Ovary (tissue), 9 donors: ENCODE measurements around the gene GZMB. TPM values are rescaled to one million over a fixed set of nuclear protein-coding genes. Genes with fewer than 3 reads are reported as not detected.

Experiments
- DNase-seq, 5 donors: peaks; one replicate each; pipeline ENCODE4 v3.0.0-alpha.2; 2019 to 2020
- H3K27ac ChIP-seq, 2 donors: fragments of 200-600 bp; one replicate each; pipeline versions ENCODE4 v1.5.1 to v1.8.0; 2019 to 2022
- H3K27me3 ChIP-seq: fragments of 200-600 bp; one replicate; pipeline ENCODE4 v1.8.0; 2022
- H3K36me3 ChIP-seq: fragments of 200-600 bp; sonication (generic); one replicate; pipeline ENCODE4 v1.5.1; 2019
- H3K4me1 ChIP-seq: one replicate; pipeline ENCODE4 v1.8.1; 2013; ENCODE audit warnings: mild to moderate bottlenecking, moderate library complexity; ENCODE audit not compliant: insufficient read depth
- H3K4me3 ChIP-seq: fragments of 200-600 bp; sonication (generic); one replicate; pipeline ENCODE4 v1.5.1; 2017
- H3K9me3 ChIP-seq, 2 donors: fragments of 200-600 bp in 1 of 2; sonication (generic) in 1 of 2; one replicate each; pipeline versions ENCODE4 v1.5.1 to v1.8.1; 2013 to 2019; ENCODE audit warnings: mild to moderate bottlenecking in 1 of 2, moderate library complexity in 1 of 2
- CTCF ChIP-seq, 3 donors: fragments of 450-650 bp in 2 of 3; fragments of 200-600 bp in 1 of 3; IDR thresholded peaks; one replicate each; pipeline versions ENCODE4 v1.5.1 to v1.8.0; 2016 to 2022; ENCODE audit warnings: antibody characterized with exemption in 3 of 3, mild to moderate bottlenecking in 1 of 3
- EP300 ChIP-seq: sonication (generic); formaldehyde crosslinking; IDR thresholded peaks from one replicate; pipeline ENCODE4 v1.6.1; 2017; ENCODE audit warnings: antibody characterized with exemption
- POLR2A ChIP-seq: fragments of 450-650 bp; IDR thresholded peaks from one replicate; pipeline ENCODE4 v1.6.1; 2017; ENCODE audit warnings: antibody characterized with exemption, mild to moderate bottlenecking, moderate library complexity
- WGBS, 3 donors: extraction: QIAGEN DNeasy Blood & Tissue Kit in 1 of 3; methylation state at CpG; one replicate each; pipeline versions ENCODE4 v1.1.5 to v1.1.7; 2013 to 2017; 5-methylcytosine and 5-hydroxymethylcytosine counted together
- intact Hi-C, 4 donors: fragments of 100-400 bp; cut with DNase I; formaldehyde crosslinking; loops; one replicate each; pipeline versions ENCODE4 v1.11.0 to v1.15.1; 2022 to 2023
- polyA plus RNA-seq, 2 donors: library from polyadenylated mRNA; stranded (reverse); fragments of 200-250 nt in 1 of 2; fragments of 350-450 nt in 1 of 2; fragmentation: Illumina TruSeq in 1 of 2; extraction: RNeasy Lipid Tissue Mini Kit (QIAGEN cat#74804) in 1 of 2; gene quantifications; one replicate each; pipeline ENCODE4 v1.2.3, GENCODE V29; 2013 to 2014
- total RNA-seq, 7 donors: library from RNA; depleted of rRNA in 2 of 7; stranded (reverse); fragments of >200 nt in 2 of 7; fragmentation: NEBNext Ultra II Directional in 3 of 7; extraction: Animal tissue kit (Norgen Biotek cat#: 25700) in 3 of 7; gene quantifications; one replicate each; pipeline versions ENCODE4 v1.1.0 to v1.2.4, GENCODE V29; 2016 to 2023
- donor health status: DM: no; HTN: no; CAD: no; lungs with moderate emphysema.
- donor health status: DM: no; HTN: no; CAD: no.
- donor health status: Bipolar disorder and iron deficiency.
- donor health status: DM: yes; HTN: yes; CAD: no.
- donor health status: DM: no; HTN: no; CAD: no.
- donor health status: DM: yes; HTN: yes; CAD: no.

GZMB gene
- total and polyA plus RNA-seq, 9 donors: 0.25 to 4.0 (median 1.7) TPM; not detected in 3

- Histone ChIP-seq H3K27me3 (no peaks in the 10 kb centered on the region), H3K4me3 (no peak overlapping the region), H3K9me3 (no peaks in the 10 kb centered on the region), H3K36me3 (no peaks in the 10 kb centered on the region), H3K27ac (no peak overlapping the region), H3K4me1 (no peaks in the 10 kb centered on the region)
- 56 to 65% (median 61%) methylated on average over 2 of the region's 2 CpGs for WGBS, 3 donors
- no peak for TF ChIP-seq CTCF (IDR thresholded peaks at IDR 0.05)
- no peak for TF ChIP-seq EP300
- no peak for TF ChIP-seq POLR2A
- intact Hi-C loops: no loop called here
- DNase-seq: no peak
These were observed 39.1 kb upstream of the GZMB start for GRCh38 chr14:24673059-24673458.

DNA sequence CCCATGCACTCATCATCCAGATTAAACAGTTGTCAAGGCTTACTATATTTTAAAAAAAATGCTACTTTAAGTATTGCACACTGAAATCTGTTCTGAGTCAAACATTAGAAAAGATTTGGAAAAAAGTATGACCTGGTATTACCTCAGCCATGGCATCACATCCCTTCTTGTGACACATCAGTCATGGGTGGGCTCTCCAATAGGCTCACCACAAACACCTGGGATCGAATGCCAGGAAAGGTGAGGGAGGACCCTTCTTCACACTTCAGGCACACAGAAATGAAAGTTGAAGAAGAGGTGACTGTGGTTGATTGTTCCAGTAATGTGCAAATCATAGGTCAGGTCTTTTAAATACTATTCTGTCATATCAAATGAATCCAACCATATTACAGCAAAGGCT lies 36.6 kb upstream of the GZMB start:
- H3K27ac ChIP-seq: no peak overlapping the region
- H3K4me3 ChIP-seq: no peak overlapping the region
- H3K27me3 ChIP-seq: no peaks in the 10 kb centered on the region
- WGBS, 3 donors: 68 to 77% (median 74%) methylated on average over 1 of the region's 1 CpG
- TF ChIP-seq EP300 (no peak), CTCF (IDR thresholded peaks at IDR 0.05) (no peak), POLR2A (no peak)
- intact Hi-C loops: no loop called here
- H3K9me3 ChIP-seq: no peaks in the 10 kb centered on the region
- H3K36me3 ChIP-seq: no peaks in the 10 kb centered on the region
- DNase-seq: no peak
- H3K4me1 ChIP-seq: no peaks in the 10 kb centered on the region

DNA sequence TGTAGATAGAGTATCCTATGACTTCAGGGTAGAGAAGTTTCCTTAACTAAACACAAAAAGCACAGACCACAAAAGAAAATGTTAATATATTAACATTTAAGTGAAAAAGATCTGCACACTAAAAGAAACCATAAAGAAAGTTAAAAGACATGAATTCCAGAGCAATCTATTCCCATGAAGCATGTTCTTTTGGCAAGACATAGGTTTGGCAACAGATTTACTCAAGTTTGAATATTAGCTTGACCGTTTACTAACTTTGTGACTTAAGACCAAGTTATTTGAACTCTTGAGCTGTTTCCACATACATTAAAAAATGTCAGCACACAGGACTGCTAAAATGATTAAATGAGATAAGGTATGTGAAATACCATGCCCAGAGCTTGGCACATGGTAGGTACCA lies 35.7 kb upstream of the GZMB start:
- Histone ChIP-seq H3K4me3 (no peak overlapping the region), H3K27me3 (no peaks in the 10 kb centered on the region), H3K9me3 (no peaks in the 10 kb centered on the region), H3K27ac (no peak overlapping the region), H3K36me3 (no peaks in the 10 kb centered on the region), H3K4me1 (no peaks in the 10 kb centered on the region)
- intact Hi-C loops: no loop called here
- no peak for DNase-seq
- TF ChIP-seq EP300: no peak
- no peak for TF ChIP-seq POLR2A
- no peak for TF ChIP-seq CTCF (IDR thresholded peaks at IDR 0.05)
- WGBS, 3 donors: 23 to 43% (median 35%) methylated on average over 1 of the region's 1 CpG

DNA sequence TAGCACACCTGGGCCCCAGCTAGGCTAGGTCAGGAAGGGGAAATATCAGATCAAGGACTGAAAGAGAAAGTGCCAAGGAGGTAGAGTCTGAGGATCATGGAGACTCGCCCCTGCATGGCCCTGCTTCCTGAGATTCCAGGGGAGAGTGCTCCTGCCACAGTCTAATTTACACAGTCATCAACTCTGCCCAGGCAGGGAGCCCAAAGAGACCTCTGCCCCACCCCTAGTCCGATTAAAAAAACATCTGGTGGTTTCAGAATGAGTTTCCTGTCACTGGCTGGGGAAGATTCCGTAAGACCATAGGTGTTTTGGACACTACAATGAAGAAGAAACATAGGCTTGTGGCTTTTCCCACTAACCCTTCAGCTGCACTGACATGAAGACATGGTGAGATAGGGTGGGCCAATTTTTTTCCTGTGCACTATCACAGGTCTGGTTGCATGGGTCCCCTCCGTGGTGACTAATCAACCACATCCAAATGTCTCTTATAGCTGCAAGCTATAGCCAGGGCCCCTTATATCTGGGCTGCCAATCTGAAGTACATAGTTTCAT lies 31.5 kb upstream of the GZMB start:
- Histone ChIP-seq H3K4me1 (no peaks in the 10 kb centered on the region), H3K9me3 (no peaks in the 10 kb centered on the region), H3K27me3 (no peaks in the 10 kb centered on the region), H3K36me3 (no peaks in the 10 kb centered on the region), H3K27ac (no peak overlapping the region), H3K4me3 (no peak overlapping the region)
- intact Hi-C loops: no loop called here
- no peak for TF ChIP-seq CTCF (IDR thresholded peaks at IDR 0.05)
- TF ChIP-seq EP300: no peak
- WGBS, 3 donors: 60 to 70% (median 61%) methylated on average over 4 of the region's 4 CpGs
- no peak for DNase-seq

DNA sequence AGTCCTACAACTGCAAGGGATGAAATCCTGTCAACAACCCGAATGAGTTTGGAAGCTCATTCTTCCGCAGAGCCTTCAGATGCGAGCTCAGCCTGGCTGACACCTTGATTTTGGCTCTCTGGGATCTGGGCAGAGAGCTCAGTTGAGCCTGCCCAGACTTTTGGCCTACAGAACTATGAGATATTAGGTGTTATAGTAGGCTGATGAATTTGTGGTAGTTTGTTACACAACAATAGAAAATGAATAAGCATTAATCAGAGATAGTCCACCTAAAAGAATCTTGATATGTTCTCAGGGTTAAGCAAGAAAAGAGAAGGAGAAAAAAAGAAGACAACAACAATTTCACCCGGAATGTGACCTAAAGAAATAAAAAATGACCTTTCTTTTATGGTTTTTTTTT lies 30.4 kb upstream of the GZMB start:
- H3K4me1 ChIP-seq: no peaks in the 10 kb centered on the region
- TF ChIP-seq CTCF (IDR thresholded peaks at IDR 0.05) (no peak), POLR2A (no peak), EP300 (no peak)
- no peaks in the 10 kb centered on the region for H3K9me3 ChIP-seq
- no peaks in the 10 kb centered on the region for H3K27me3 ChIP-seq
- DNase-seq: no peak
- intact Hi-C loops: no loop called here
- WGBS, 3 donors: 70 to 73% (median 72%) methylated on average over 4 of the region's 4 CpGs
- H3K4me3 ChIP-seq: no peak overlapping the region
- no peaks in the 10 kb centered on the region for H3K36me3 ChIP-seq
- no peak overlapping the region for H3K27ac ChIP-seq
